IPS DF 19.7 (cell line): ENCODE data around the gene HSPB6.
"Not testable (repeated sequence)": the region's sequence is repeated elsewhere in the genome, so short reads cannot be mapped to it uniquely, and the experiment has no call there.

Experiments used
- DNase-seq: peaks from one replicate; pipeline ENCODE4 v3.0.0-alpha.2; 2013; ENCODE audit warnings: low read depth, low spot score

The HSPB6 gene

GRCh38 chr19:35731779-35732405, 24.9 kb downstream of the HSPB6 start:
- no peak for DNase-seq

- no peak for DNase-seq
Measured at GRCh38 chr19:35731353-35731752, 25.5 kb downstream of the HSPB6 start.

- DNase-seq: no peak
Measured at GRCh38 chr19:35730326-35730725, 26.5 kb downstream of the HSPB6 start.

GRCh38 chr19:35729763-35730162, 27.1 kb downstream of the HSPB6 start:
- DNase-seq: no peak

- DNase-seq: no peak
Measured at GRCh38 chr19:35729021-35729420, 27.8 kb downstream of the HSPB6 start.

GRCh38 chr19:35727956-35728706, 28.7 kb downstream of the HSPB6 start:
- no peak for DNase-seq

GRCh38 chr19:35727053-35727955, 29.5 kb downstream of the HSPB6 start:
- DNase-seq: no peak

- DNase-seq: no peak
Measured at GRCh38 chr19:35725216-35725861, 31.5 kb downstream of the HSPB6 start.

GRCh38 chr19:35724560-35724959, 32.3 kb downstream of the HSPB6 start:
- DNase-seq: no peak

- DNase-seq: not testable (repeated sequence)
Measured at GRCh38 chr19:35724132-35724531, 32.7 kb downstream of the HSPB6 start.

GRCh38 chr19:35723671-35724070, 33.2 kb downstream of the HSPB6 start:
- no peak for DNase-seq

- DNase-seq: no peak
Measured at GRCh38 chr19:35722897-35723296, 33.9 kb downstream of the HSPB6 start.

GRCh38 chr19:35722461-35722860, 34.4 kb downstream of the HSPB6 start:
- no peak for DNase-seq

GRCh38 chr19:35721374-35721773, 35.5 kb downstream of the HSPB6 start:
- no peak for DNase-seq

GRCh38 chr19:35720648-35721047, 36.2 kb downstream of the HSPB6 start:
- no peak for DNase-seq

- no peak for DNase-seq
Measured at GRCh38 chr19:35720163-35720524, 36.7 kb downstream of the HSPB6 start.

GRCh38 chr19:35719402-35720162, 37.2 kb downstream of the HSPB6 start:
- no peak for DNase-seq

- DNase-seq: no peak
Measured at GRCh38 chr19:35718345-35719041, 38.3 kb downstream of the HSPB6 start.

GRCh38 chr19:35717665-35718344, 39.0 kb downstream of the HSPB6 start, which contains the start of gene KMT2B:
Gene KMT2B, plus strand, starts transcription at chr19:35718003. Its CDS starts 16 bp downstream, at chr19:35718019.
- no peak for DNase-seq
